ENCODE results near the gene ZNF341. TPM values are rescaled to one million over a fixed set of nuclear protein-coding genes. Genes with fewer than 3 reads are reported as not detected.
"Not testable (repeated sequence)": the region's sequence is repeated elsewhere in the genome, so short reads cannot be mapped to it uniquely, and the experiment has no call there.

Gene ZNF341
- polyA plus RNA-seq, 1 donor (not counting 4 experiments of a cell fraction or from before 2014, with no cell fraction given), result 1.7 TPM

- dilution Hi-C loops (cut with MboI; ENCODE audit: extremely low pct_ligation_motif_present, low sequenced_read_pairs), result no loop called here
- Histone ChIP-seq H3K9ac (ENCODE audit: control insufficient read depth, extremely low read depth, insufficient read depth, low read length) (no peak overlapping the region), H3K9me1 (ENCODE audit: control insufficient read depth, extremely low read depth, insufficient read depth, low read length) (no peaks in the 10 kb centered on the region), H3K79me2 (ENCODE audit: control insufficient read depth, insufficient read depth, low read length) (no peaks in the 10 kb centered on the region), H3K4me1 (ENCODE audit: control insufficient read depth, extremely low read depth, insufficient read depth, low read length) (peaks cover 5% of the 10 kb centered on the region), H3K27me3 (ENCODE audit: control insufficient read depth, extremely low read depth, insufficient read depth, low read length) (no peaks in the 10 kb centered on the region), H4K20me1 (ENCODE audit: control insufficient read depth, extremely low read depth, insufficient read depth, low read length) (no peaks in the 10 kb centered on the region), H2AFZ (ENCODE audit: control insufficient read depth, low read length) (no peak overlapping the region), H3K36me3 (ENCODE audit: control insufficient read depth in 2 of 2, extremely low read depth in 1 of 2, insufficient read depth in 2 of 2, low read length in 2 of 2) (peaks cover 8 to 10% of the 10 kb centered on the region in 2 experiments), H3K27ac (ENCODE audit: control insufficient read depth, insufficient read depth, low read length) (no peak overlapping the region), H3K4me3 (ENCODE audit: control insufficient read depth in 2 of 3, extremely low read depth in 1 of 3, insufficient read depth in 2 of 3, low read depth in 1 of 3, low read length in 3 of 3) (no peak overlapping the region), H3K4me2 (ENCODE audit: control insufficient read depth, extremely low read depth, insufficient read depth, low read depth, low read length) (no peak overlapping the region), H3K9me3 (ENCODE audit: control insufficient read depth, low read depth, low read length) (no peaks in the 10 kb centered on the region)
- FAIRE-seq (no peak), DNase-seq (ENCODE audit: low read depth, low spot score) (no peak)
- TF ChIP-seq CTCF (optimal IDR thresholded peaks at IDR 0.05 in 1 of 3, IDR thresholded peaks at IDR 0.05 in 1 of 3, conservative IDR thresholded peaks at IDR 0.05 in 1 of 3; ENCODE audit: extremely low read depth in 1 of 3, insufficient read depth in 2 of 3, low read length in 3 of 3) (no peak), EZH2 (IDR thresholded peaks at IDR 0.05; ENCODE audit: low read length) (no peak)
Observed at GRCh38 chr20:33753143-33753542, 21.3 kb downstream of the ZNF341 start.

- TF ChIP-seq EZH2 (IDR thresholded peaks at IDR 0.05; ENCODE audit: low read length) (no peak), CTCF (optimal IDR thresholded peaks at IDR 0.05 in 1 of 3, IDR thresholded peaks at IDR 0.05 in 1 of 3, conservative IDR thresholded peaks at IDR 0.05 in 1 of 3; ENCODE audit: extremely low read depth in 1 of 3, insufficient read depth in 2 of 3, low read length in 3 of 3) (no peak)
- DNase-seq (ENCODE audit: low read depth, low spot score), result no peak
- Histone ChIP-seq H3K4me1 (ENCODE audit: control insufficient read depth, extremely low read depth, insufficient read depth, low read length) (peaks cover under 1% of the 10 kb centered on the region), H4K20me1 (ENCODE audit: control insufficient read depth, extremely low read depth, insufficient read depth, low read length) (no peaks in the 10 kb centered on the region), H3K4me2 (ENCODE audit: control insufficient read depth, extremely low read depth, insufficient read depth, low read depth, low read length) (no peak overlapping the region), H3K9ac (ENCODE audit: control insufficient read depth, extremely low read depth, insufficient read depth, low read length) (no peak overlapping the region), H2AFZ (ENCODE audit: control insufficient read depth, low read length) (no peak overlapping the region), H3K79me2 (ENCODE audit: control insufficient read depth, insufficient read depth, low read length) (no peaks in the 10 kb centered on the region), H3K9me1 (ENCODE audit: control insufficient read depth, extremely low read depth, insufficient read depth, low read length) (no peaks in the 10 kb centered on the region), H3K27ac (ENCODE audit: control insufficient read depth, insufficient read depth, low read length) (no peak overlapping the region), H3K27me3 (ENCODE audit: control insufficient read depth, extremely low read depth, insufficient read depth, low read length) (no peaks in the 10 kb centered on the region), H3K9me3 (ENCODE audit: control insufficient read depth, low read depth, low read length) (no peaks in the 10 kb centered on the region), H3K4me3 (ENCODE audit: control insufficient read depth in 2 of 3, extremely low read depth in 1 of 3, insufficient read depth in 2 of 3, low read depth in 1 of 3, low read length in 3 of 3) (no peak overlapping the region), H3K36me3 (ENCODE audit: control insufficient read depth in 2 of 2, extremely low read depth in 1 of 2, insufficient read depth in 2 of 2, low read length in 2 of 2) (peaks cover 8% of the 10 kb centered on the region in 2 experiments)
- no peak for FAIRE-seq
- dilution Hi-C loops (cut with MboI; ENCODE audit: extremely low pct_ligation_motif_present, low sequenced_read_pairs), result no loop called here
Observed at GRCh38 chr20:33753763-33754162, 22.0 kb downstream of the ZNF341 start.

DNA sequence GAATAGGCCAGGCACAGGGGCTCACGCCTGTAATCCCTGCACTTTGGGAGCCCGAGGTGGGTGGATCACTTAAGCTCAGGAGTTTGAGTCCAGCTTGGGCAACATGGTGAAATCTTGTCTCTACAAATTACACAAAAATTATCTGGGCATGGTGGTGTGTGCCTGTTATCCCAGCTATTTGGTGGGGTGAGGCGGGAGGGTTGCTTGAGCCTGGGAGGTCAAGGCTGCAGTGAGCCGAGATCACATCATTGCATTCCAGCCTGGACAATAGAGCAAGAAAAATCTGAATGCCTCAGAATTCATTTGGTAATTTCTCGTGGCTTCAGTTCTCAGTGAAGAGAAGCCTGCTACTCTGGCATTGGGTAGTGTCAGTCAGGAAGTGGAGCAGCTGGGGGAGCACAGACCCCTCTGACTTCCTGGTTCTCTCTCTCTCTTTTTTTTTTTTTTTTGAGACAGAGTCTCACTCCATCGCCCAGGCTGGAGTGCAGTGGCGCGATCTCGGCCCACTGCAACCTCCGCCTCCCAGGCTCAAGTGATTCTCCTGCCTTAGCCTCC, 24.2 kb downstream of the ZNF341 start:
- H3K4me2 ChIP-seq (ENCODE audit: control insufficient read depth, extremely low read depth, insufficient read depth, low read depth, low read length); H3K9me1 ChIP-seq (ENCODE audit: control insufficient read depth, extremely low read depth, insufficient read depth, low read length); DNase-seq (ENCODE audit: low read depth, low spot score); dilution Hi-C loops (cut with MboI; ENCODE audit: extremely low pct_ligation_motif_present, low sequenced_read_pairs); H3K79me2 ChIP-seq (ENCODE audit: control insufficient read depth, insufficient read depth, low read length); H3K36me3 ChIP-seq (ENCODE audit: control insufficient read depth in 2 of 2, extremely low read depth in 1 of 2, insufficient read depth in 2 of 2, low read length in 2 of 2); H3K27ac ChIP-seq (ENCODE audit: control insufficient read depth, insufficient read depth, low read length); H2AFZ ChIP-seq (ENCODE audit: control insufficient read depth, low read length); H4K20me1 ChIP-seq (ENCODE audit: control insufficient read depth, extremely low read depth, insufficient read depth, low read length); H3K4me1 ChIP-seq (ENCODE audit: control insufficient read depth, extremely low read depth, insufficient read depth, low read length); H3K27me3 ChIP-seq (ENCODE audit: control insufficient read depth, extremely low read depth, insufficient read depth, low read length); H3K4me3 ChIP-seq (ENCODE audit: control insufficient read depth in 2 of 3, extremely low read depth in 1 of 3, insufficient read depth in 2 of 3, low read depth in 1 of 3, low read length in 3 of 3); H3K9ac ChIP-seq (ENCODE audit: control insufficient read depth, extremely low read depth, insufficient read depth, low read length); FAIRE-seq; H3K9me3 ChIP-seq (ENCODE audit: control insufficient read depth, low read depth, low read length): not testable (repeated sequence)

All from keratinocyte (primary cell).